Natural killer cell (primary cell): ENCODE results near the gene TSFM. TPM values are rescaled to one million over a fixed set of nuclear protein-coding genes. Genes with fewer than 3 reads are reported as not detected.

Experiments
- ATAC-seq, 3 donors: fragments of 150-1000 bp in 2 of 3; fragments of 200-7000 bp in 1 of 3; cut with Tn5 transposase; 1 replicate in 1 of 3; 2 replicates in 2 of 3; pipeline ENCODE4 v1.10.0; 2021; ENCODE audit warnings: mild to moderate bottlenecking in 2 of 3, moderate library complexity in 2 of 3
- DNase-seq, 2 donors: peaks; one replicate each; pipeline versions ENCODE4 v3.0.0 to v3.0.0-alpha.2; 2013 to 2021; ENCODE audit warnings: mixed read lengths in 1 of 2
- H3K27ac ChIP-seq: one replicate; pipeline ENCODE4 v1.5.1; 2013; ENCODE audit warnings: mild to moderate bottlenecking, low read length
- H3K27me3 ChIP-seq: one replicate; pipeline ENCODE4 v1.6.1; 2013; ENCODE audit warnings: low read length; ENCODE audit not compliant: control insufficient read depth, insufficient read depth
- H3K36me3 ChIP-seq: one replicate; pipeline ENCODE4 v1.6.1; 2013; ENCODE audit warnings: low read length; ENCODE audit not compliant: control insufficient read depth, insufficient read depth
- H3K4me1 ChIP-seq: one replicate; pipeline ENCODE4 v1.6.1; 2013; ENCODE audit warnings: low read length; ENCODE audit not compliant: control insufficient read depth, insufficient read depth
- H3K4me3 ChIP-seq: one replicate; pipeline ENCODE4 v1.5.1; 2013; ENCODE audit warnings: low read length
- H3K9me3 ChIP-seq: one replicate; pipeline ENCODE4 v1.6.1; 2013; ENCODE audit warnings: low read length; ENCODE audit not compliant: control insufficient read depth, insufficient read depth
- H3K27ac Mint-ChIP-seq, 2 donors: one replicate each; pipeline ENCODE4 v1.8.0; 2022; ENCODE audit warnings: mild to moderate bottlenecking in 2 of 2, mixed read lengths in 2 of 2, moderate library complexity in 1 of 2
- H3K27me3 Mint-ChIP-seq, 2 donors: one replicate each; pipeline ENCODE4 v1.8.0; 2022; ENCODE audit warnings: low read depth in 2 of 2, mixed read lengths in 2 of 2
- H3K36me3 Mint-ChIP-seq: one replicate; pipeline ENCODE4 v1.8.0; 2022; ENCODE audit warnings: mixed read lengths
- H3K4me1 Mint-ChIP-seq, 2 donors: one replicate each; pipeline ENCODE4 v1.8.0; 2022; ENCODE audit warnings: mixed read lengths in 2 of 2
- H3K4me3 Mint-ChIP-seq: one replicate; pipeline ENCODE4 v1.8.0; 2022; ENCODE audit warnings: mild to moderate bottlenecking, moderate library complexity, mixed read lengths
- H3K9me3 Mint-ChIP-seq, 2 donors: one replicate each; pipeline ENCODE4 v1.8.0; 2022; ENCODE audit warnings: mixed read lengths in 2 of 2
- WGBS: methylation state at CpG from one replicate; pipeline ENCODE4 v1.1.7; 2013; ENCODE audit warnings: missing lambda C conversion rate; ENCODE audit not compliant: insufficient coverage; 5-methylcytosine and 5-hydroxymethylcytosine counted together
- intact Hi-C: fragments of 100-400 bp; cut with micrococcal nuclease; formaldehyde crosslinking; loops from one replicate; pipeline ENCODE4 v1.14.2; 2022
- total RNA-seq, 4 donors: library from RNA; stranded (reverse); fragments of 120-200 nt in 1 of 4; gene quantifications; one replicate each; pipeline versions ENCODE4 v1.2.3 to v1.2.4, GENCODE V29; 2013 to 2022
- TF ChIP-seq, protein P1 (sequence below): fragments of 200-600 bp; IDR thresholded peaks from one replicate; pipeline ENCODE4 v1.8.0; 2022; ENCODE audit warnings: antibody characterized with exemption

Gene TSFM
- total RNA-seq, 3 donors from 2014 or later (not counting 1 experiment from before 2014, with no cell fraction given) = 17.6 to 19.7 (median 17.7) TPM

DNA sequence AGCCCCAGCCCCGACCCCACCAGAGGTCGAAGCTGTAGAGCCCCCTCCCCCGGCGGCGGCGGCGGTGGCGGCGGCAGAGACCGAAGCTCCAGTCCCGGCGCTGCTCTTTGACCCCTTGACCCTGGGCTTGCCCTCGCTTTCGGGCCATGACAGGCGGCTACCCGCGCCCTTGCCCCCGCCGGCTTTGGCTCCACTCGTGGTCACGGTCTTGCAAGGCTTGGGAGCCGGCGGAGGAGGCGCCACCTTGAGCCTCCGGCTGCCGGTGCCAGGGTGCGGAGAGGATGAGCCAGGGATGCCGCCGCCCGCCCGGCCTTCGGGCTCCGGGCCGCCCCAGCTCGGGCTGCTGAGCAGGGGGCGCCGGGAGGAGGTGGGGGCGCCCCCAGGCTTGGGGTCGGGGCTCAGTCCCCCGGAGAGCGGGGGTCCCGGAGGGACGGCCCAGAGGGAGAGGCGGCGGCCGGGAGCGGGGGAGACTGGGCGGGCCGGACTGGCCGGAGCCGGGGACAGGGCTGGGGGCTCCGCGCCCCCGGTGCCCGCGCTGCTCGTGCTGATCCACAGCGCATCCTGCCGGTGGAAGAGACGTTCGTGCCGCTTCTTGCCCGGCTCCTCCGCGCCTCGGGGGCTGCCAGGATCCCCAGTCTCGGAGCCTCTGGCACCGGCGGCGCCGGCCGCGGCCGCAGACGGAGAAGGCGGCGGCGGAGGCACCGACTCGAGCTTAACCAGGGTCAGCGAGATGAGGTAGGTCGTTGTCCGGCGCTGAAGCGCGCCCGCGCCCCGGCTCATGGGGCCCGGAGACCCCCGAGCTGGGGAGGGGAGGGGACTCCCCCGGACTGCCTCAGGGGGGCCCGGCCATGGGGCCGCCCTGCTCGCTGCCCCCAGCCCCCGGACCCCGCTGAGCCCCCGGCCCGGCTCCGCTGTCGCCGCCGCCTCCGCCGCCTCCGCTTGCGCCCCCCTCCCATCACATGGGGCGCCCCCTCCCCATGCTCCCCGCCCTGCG lies 44.8 kb upstream of the TSFM start:
- Histone ChIP-seq H3K4me1 (peaks cover 37% of the 10 kb centered on the region), H3K4me3 (no peak overlapping the region), H3K36me3 (peaks cover 50% of the 10 kb centered on the region), H3K27me3 (no peaks in the 10 kb centered on the region), H3K9me3 (no peaks in the 10 kb centered on the region), H3K27ac (no peak overlapping the region)
- intact Hi-C loops = no loop called here
- Mint-ChIP-seq H3K27me3 (no peaks in the 10 kb centered on the region), H3K27ac (no peak overlapping the region), H3K9me3 (no peaks in the 10 kb centered on the region), H3K4me3 (no peak overlapping the region), H3K4me1 (peaks cover 48 to 54% of the 10 kb centered on the region in 2 donors), H3K36me3 (peaks cover 7% of the 10 kb centered on the region)
- no peak for ATAC-seq
- TF ChIP-seq, protein P1, sequence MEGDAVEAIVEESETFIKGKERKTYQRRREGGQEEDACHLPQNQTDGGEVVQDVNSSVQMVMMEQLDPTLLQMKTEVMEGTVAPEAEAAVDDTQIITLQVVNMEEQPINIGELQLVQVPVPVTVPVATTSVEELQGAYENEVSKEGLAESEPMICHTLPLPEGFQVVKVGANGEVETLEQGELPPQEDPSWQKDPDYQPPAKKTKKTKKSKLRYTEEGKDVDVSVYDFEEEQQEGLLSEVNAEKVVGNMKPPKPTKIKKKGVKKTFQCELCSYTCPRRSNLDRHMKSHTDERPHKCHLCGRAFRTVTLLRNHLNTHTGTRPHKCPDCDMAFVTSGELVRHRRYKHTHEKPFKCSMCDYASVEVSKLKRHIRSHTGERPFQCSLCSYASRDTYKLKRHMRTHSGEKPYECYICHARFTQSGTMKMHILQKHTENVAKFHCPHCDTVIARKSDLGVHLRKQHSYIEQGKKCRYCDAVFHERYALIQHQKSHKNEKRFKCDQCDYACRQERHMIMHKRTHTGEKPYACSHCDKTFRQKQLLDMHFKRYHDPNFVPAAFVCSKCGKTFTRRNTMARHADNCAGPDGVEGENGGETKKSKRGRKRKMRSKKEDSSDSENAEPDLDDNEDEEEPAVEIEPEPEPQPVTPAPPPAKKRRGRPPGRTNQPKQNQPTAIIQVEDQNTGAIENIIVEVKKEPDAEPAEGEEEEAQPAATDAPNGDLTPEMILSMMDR = no peak
- DNase-seq = no peak
- 95% methylated on average over 95 of the region's 110 CpGs for WGBS

GRCh38 chr12:57738661-57739237 lies 43.8 kb upstream of the TSFM start, which contains the start of gene AGAP2:
Gene AGAP2, minus strand, starts transcription at chr12:57738742. Its CDS starts 496 bp downstream, at chr12:57738246.
- Histone ChIP-seq H3K9me3 (no peaks in the 10 kb centered on the region), H3K36me3 (peaks cover 40% of the 10 kb centered on the region), H3K4me1 (peaks cover 37% of the 10 kb centered on the region), H3K27ac (peak within 1 kb of the TSS; percentile 89), H3K27me3 (no peaks in the 10 kb centered on the region), H3K4me3 (no peak within 1 kb of the TSS)
- Mint-ChIP-seq H3K4me1 (peaks cover 48 to 54% of the 10 kb centered on the region in 2 donors), H3K4me3 (peak within 1 kb of the TSS; percentile 79), H3K27ac (peak within 1 kb of the TSS; percentile 85 to 93), H3K9me3 (no peaks in the 10 kb centered on the region), H3K36me3 (peaks cover 7% of the 10 kb centered on the region), H3K27me3 (no peaks in the 10 kb centered on the region)
- 81% methylated on average over 32 of the region's 36 CpGs for WGBS
- TF ChIP-seq, protein P1 = no peak
- intact Hi-C loops = no loop called here
- ATAC-seq (no peak), DNase-seq (no peak)

GRCh38 chr12:57739387-57739786 lies 43.2 kb upstream of the TSFM start:
- Mint-ChIP-seq H3K4me1 (peaks cover 52 to 58% of the 10 kb centered on the region in 2 donors), H3K27ac (peak overlapping the region; percentile 85 to 93), H3K27me3 (no peaks in the 10 kb centered on the region), H3K9me3 (no peaks in the 10 kb centered on the region), H3K4me3 (peak overlapping the region; percentile 79), H3K36me3 (peaks cover 6% of the 10 kb centered on the region)
- ATAC-seq = no peak
- H3K4me1 ChIP-seq = peaks cover 43% of the 10 kb centered on the region
- DNase-seq = no peak
- 93% methylated on average over 7 of the region's 7 CpGs for WGBS
- no peaks in the 10 kb centered on the region for H3K9me3 ChIP-seq
- TF ChIP-seq, protein P1 = no peak
- intact Hi-C loops = no loop called here
- no peak overlapping the region for H3K4me3 ChIP-seq
- H3K27ac ChIP-seq = peak overlapping the region; percentile 89
- H3K36me3 ChIP-seq = peaks cover 33% of the 10 kb centered on the region
- H3K27me3 ChIP-seq = no peaks in the 10 kb centered on the region
